ENCODE results near the gene SDK1. TPM values are rescaled to one million over a fixed set of nuclear protein-coding genes. Genes with fewer than 3 reads are reported as not detected.

SDK1 gene
- total and polyA plus RNA-seq, 2 of the 8 experiments (the other 6 are each of a cell fraction or from before 2014, with no cell fraction given) = 3.3 to 7.2 TPM

GRCh38 chr7:4079366-4079765, 778.3 kb downstream of the SDK1 start (continued):
- TF ChIP-seq, protein P1, sequence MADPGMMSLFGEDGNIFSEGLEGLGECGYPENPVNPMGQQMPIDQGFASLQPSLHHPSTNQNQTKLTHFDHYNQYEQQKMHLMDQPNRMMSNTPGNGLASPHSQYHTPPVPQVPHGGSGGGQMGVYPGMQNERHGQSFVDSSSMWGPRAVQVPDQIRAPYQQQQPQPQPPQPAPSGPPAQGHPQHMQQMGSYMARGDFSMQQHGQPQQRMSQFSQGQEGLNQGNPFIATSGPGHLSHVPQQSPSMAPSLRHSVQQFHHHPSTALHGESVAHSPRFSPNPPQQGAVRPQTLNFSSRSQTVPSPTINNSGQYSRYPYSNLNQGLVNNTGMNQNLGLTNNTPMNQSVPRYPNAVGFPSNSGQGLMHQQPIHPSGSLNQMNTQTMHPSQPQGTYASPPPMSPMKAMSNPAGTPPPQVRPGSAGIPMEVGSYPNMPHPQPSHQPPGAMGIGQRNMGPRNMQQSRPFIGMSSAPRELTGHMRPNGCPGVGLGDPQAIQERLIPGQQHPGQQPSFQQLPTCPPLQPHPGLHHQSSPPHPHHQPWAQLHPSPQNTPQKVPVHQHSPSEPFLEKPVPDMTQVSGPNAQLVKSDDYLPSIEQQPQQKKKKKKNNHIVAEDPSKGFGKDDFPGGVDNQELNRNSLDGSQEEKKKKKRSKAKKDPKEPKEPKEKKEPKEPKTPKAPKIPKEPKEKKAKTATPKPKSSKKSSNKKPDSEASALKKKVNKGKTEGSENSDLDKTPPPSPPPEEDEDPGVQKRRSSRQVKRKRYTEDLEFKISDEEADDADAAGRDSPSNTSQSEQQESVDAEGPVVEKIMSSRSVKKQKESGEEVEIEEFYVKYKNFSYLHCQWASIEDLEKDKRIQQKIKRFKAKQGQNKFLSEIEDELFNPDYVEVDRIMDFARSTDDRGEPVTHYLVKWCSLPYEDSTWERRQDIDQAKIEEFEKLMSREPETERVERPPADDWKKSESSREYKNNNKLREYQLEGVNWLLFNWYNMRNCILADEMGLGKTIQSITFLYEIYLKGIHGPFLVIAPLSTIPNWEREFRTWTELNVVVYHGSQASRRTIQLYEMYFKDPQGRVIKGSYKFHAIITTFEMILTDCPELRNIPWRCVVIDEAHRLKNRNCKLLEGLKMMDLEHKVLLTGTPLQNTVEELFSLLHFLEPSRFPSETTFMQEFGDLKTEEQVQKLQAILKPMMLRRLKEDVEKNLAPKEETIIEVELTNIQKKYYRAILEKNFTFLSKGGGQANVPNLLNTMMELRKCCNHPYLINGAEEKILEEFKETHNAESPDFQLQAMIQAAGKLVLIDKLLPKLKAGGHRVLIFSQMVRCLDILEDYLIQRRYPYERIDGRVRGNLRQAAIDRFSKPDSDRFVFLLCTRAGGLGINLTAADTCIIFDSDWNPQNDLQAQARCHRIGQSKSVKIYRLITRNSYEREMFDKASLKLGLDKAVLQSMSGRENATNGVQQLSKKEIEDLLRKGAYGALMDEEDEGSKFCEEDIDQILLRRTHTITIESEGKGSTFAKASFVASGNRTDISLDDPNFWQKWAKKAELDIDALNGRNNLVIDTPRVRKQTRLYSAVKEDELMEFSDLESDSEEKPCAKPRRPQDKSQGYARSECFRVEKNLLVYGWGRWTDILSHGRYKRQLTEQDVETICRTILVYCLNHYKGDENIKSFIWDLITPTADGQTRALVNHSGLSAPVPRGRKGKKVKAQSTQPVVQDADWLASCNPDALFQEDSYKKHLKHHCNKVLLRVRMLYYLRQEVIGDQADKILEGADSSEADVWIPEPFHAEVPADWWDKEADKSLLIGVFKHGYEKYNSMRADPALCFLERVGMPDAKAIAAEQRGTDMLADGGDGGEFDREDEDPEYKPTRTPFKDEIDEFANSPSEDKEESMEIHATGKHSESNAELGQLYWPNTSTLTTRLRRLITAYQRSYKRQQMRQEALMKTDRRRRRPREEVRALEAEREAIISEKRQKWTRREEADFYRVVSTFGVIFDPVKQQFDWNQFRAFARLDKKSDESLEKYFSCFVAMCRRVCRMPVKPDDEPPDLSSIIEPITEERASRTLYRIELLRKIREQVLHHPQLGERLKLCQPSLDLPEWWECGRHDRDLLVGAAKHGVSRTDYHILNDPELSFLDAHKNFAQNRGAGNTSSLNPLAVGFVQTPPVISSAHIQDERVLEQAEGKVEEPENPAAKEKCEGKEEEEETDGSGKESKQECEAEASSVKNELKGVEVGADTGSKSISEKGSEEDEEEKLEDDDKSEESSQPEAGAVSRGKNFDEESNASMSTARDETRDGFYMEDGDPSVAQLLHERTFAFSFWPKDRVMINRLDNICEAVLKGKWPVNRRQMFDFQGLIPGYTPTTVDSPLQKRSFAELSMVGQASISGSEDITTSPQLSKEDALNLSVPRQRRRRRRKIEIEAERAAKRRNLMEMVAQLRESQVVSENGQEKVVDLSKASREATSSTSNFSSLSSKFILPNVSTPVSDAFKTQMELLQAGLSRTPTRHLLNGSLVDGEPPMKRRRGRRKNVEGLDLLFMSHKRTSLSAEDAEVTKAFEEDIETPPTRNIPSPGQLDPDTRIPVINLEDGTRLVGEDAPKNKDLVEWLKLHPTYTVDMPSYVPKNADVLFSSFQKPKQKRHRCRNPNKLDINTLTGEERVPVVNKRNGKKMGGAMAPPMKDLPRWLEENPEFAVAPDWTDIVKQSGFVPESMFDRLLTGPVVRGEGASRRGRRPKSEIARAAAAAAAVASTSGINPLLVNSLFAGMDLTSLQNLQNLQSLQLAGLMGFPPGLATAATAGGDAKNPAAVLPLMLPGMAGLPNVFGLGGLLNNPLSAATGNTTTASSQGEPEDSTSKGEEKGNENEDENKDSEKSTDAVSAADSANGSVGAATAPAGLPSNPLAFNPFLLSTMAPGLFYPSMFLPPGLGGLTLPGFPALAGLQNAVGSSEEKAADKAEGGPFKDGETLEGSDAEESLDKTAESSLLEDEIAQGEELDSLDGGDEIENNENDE (IDR thresholded peaks at IDR 0.05; ENCODE audit: insufficient replicate concordance, low read length) = no peak
- TF ChIP-seq SP2 (IDR thresholded peaks at IDR 0.05; ENCODE audit: low read length) (no peak), KDM1A (IDR thresholded peaks at IDR 0.05; ENCODE audit: borderline replicate concordance, low read length) (no peak), TCF12 (IDR thresholded peaks at IDR 0.05; ENCODE audit: low read depth, low read length) (no peak), CHD2 (IDR thresholded peaks at IDR 0.05; ENCODE audit: low read length) (no peak), RBBP5 (IDR thresholded peaks at IDR 0.05; ENCODE audit: borderline replicate concordance, low read depth, low read length) (no peak), EGR1 (IDR thresholded peaks at IDR 0.05; ENCODE audit: borderline replicate concordance, low read depth, low read length) (no peak)
- TF ChIP-seq, protein P2, sequence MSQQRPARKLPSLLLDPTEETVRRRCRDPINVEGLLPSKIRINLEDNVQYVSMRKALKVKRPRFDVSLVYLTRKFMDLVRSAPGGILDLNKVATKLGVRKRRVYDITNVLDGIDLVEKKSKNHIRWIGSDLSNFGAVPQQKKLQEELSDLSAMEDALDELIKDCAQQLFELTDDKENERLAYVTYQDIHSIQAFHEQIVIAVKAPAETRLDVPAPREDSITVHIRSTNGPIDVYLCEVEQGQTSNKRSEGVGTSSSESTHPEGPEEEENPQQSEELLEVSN (IDR thresholded peaks at IDR 0.05) = no peak
